T-helper 1 cell (primary cell): ENCODE data around the gene CDK2.
"Not testable (repeated sequence)": the region's sequence is repeated elsewhere in the genome, so short reads cannot be mapped to it uniquely, and the experiment has no call there.

ENCODE experiments used
- DNase-seq, 5 donors: peaks; one replicate each; pipeline ENCODE4 v3.0.0-alpha.2; 2012 to 2020
- total RNA-seq, 4 donors: gene quantifications; one replicate each; lab custom pipeline; 2026; lab: John Stamatoyannopoulos, UW

Gene CDK2
- 12.3 to 22.0 (median 16.3) reads per million in 4 donors for total RNA-seq

DNA sequence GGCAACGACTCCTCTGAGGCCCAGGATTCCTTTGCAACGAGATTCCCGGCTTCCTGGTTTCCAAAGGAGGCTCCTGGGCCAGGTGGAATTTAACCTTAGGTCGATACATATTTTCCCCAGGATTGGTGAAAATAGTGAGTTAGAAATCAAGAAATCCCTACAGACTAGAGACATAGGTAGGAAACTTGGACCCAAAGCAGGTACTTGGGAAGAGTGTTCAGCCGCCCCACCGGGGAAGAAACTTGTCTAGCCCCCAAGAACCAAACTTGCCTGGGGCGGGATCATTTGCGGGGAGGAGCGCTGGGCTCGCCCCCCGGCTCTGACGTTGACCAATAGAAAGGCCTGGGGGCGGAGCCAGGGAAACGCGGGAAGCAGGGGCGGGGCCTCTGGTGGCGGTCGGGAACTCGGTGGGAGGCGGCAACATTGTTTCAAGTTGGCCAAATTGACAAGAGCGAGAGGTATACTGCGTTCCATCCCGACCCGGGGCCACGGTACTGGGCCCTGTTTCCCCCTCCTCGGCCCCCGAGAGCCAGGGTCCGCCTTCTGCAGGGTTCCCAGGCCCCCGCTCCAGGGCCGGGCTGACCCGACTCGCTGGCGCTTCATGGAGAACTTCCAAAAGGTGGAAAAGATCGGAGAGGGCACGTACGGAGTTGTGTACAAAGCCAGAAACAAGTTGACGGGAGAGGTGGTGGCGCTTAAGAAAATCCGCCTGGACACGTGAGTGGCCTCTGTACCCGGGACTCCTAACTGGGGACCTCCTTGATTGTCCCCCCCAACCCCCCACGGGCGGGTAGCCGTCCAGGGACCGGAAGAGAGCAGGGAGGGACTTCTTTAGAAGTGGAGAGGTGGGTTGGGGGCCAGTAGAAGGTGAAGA, at the start of gene CDK2:
TSS of gene CDK2 (plus strand) at position 423 of the 874 bp plus-strand sequence. CDS start at position 602, 179 bp downstream.
- peak; percentile 73 to 87 (median 80) for DNase-seq

GRCh38 chr12:55919032-55919431, 47.6 kb upstream of the CDK2 start:
- DNase-seq, result not testable (repeated sequence)

- DNase-seq, result no peak
Measured at GRCh38 chr12:55922126-55922525, 44.5 kb upstream of the CDK2 start.

DNA sequence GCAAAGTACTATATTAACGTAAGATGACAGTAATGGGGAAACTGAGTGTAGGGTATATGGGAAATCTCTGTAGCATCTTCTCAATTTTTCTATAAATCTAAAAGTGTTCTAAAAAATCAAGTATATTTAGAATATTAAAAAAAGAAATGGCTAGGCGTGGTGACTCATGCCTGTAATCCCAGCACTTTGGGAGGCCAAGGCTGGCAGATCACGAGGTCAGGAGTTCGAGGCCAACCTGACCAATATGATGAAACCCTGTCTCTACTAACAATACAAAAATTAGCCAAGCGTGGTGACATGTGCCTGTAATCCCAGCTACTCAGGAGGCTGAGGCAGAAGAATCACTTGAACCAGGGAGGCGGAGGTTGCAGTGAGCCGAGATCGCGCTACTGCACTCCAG, 43.0 kb upstream of the CDK2 start:
- not testable (repeated sequence) for DNase-seq

GRCh38 chr12:55925371-55925770, 41.3 kb upstream of the CDK2 start:
- no peak for DNase-seq

DNA sequence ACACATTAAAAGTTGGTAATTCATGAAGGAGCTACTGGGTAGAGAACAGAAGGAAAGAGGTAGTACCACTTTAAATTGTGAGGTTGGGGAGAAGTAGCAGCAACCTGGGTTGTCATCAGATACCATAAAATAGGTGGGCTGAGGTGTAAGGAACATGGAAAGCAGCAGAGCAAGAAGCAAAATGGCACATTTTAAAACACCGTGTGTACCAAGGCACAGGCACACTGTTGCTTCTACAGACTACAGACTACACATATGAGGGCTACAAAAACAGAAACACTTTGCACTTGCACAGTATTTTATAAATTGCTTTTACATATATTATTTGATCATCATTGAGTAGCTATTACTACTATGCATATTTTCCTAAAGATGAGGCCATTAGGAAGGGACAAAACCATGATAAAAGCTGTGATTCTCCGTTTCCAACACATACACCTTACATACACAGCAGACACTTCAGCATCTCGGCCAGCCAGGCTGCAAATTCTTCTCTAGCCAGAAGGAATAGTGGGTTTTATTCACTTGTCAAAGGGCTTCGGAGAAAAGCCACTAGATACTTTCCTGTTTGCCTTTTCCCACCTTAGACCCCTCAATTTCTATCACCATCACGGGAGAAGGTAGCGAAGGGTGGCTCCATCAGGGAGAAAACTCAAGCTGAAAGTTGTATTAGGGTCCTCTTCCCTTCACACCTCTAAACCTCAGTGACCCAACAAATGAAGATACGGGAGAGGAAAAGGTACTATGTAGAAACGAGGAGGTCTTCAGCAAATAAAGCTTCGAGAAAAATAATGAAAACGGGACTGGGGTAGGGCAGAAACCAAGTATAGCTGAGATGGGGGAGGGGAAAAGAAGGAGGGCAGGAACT, 40.5 kb upstream of the CDK2 start:
- DNase-seq, result peak in 1 of 5 donors; percentile 41

DNA sequence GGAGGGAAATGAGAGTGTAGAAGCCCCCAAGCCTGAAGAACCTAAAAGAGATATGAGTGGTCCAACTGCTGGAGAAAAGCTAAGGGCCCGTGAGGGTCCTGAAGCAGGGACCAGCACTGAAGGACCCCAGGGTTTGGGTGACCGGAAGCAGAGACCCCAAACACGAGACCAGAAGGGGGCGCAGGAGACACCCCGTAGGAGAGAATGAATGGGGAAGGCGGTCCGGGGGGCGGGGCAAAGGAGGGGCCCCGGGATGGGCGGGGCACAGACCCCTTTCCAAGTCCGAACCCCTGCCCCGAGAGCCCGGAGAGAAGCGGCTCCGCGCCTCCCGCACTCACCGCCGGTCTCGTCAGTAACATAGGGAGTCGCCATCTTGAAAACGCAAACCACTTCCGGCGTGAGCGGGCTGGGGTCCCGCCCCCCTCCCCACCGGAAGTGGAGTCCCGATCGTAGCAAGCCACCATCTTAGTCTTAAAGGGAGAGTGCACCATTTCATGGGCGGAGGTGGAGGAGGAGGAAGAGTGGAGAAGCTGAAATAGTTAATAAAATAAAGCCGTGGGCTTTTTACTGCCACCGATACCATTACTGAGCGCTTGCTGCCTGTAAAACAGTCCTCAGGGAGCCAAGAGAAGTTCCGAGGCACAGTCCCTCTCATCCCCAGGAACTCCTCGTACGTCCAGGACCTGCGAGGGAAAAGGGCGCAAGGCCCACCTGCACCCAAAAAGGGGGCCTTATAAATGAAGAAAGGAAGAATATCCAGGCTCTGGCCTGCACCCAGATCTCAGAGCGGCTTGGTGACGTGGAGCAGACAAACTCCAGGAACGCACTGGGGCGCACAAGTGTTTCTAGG, 39.7 kb upstream of the CDK2 start:
- peak; percentile 80 to 98 (median 86) for DNase-seq

- peak; percentile 31 to 93 (median 52) for DNase-seq
Measured at GRCh38 chr12:55927588-55928502, 38.8 kb upstream of the CDK2 start, which contains the start of gene PYM1. TSS of gene PYM1 (minus strand) at chr12:55927894. CDS start at chr12:55927761, 133 bp downstream.

DNA sequence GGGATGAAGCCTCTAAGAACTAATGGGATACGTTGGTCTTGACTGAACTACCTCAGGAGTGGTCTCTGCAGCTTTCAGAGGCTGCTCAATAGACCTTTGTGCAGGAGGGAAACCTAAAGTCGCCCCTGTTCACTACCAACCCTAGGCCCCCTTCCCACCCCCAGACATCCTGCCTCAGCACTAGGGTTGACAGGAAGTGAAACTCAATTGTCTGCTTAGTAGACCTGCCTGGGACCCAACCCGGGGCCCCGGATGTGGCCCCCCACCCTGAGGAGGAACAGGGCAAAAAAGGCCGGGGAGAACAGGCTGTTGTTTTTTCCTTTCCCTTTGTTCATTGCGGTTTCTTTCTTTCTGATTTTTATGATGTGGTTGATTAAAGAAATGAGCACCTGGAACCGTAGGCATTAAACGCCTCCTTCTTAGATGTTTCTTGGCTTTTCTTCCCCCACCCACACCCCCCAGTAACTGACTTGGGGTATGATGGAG, 37.3 kb upstream of the CDK2 start:
- DNase-seq, result peak; percentile 71 to 92 (median 82)

DNA sequence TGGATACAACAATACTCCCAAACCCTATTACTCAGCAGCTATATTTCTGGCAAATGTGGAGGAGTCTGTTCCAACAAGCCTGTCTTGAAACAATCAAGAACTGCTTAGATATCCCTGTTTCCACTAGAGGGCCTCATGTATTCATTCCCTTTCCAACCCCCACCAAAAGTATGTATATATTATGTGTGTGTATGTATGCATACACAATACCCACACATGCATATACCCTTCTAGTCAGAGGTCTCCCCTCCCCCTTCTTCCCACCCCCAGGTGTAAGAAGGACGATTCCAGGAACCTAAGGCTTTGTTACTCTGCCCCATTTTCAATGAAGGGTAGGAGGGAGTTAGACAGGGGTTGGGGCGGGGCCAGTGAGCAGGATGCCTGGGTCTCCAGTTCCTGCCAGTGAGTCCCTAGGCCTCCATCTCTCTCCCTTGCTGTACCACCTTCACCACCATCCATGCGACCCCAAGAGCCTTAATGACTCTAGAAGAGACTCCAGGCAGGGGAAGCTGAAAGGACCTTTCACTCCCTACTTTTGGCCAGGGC, 35.8 kb upstream of the CDK2 start, which contains the start of gene DGKA:
TSS of gene DGKA (plus strand) at position 392 of the 546 bp plus-strand sequence. CDS start 5,342 bp downstream, outside the sequence.
- DNase-seq, result peak; percentile 38 to 90 (median 61)

GRCh38 chr12:55931317-55931779, 35.3 kb upstream of the CDK2 start:
- DNase-seq, result no peak

- DNase-seq, result peak in 2 of 5 donors; percentile 31 to 35
Measured at GRCh38 chr12:55931780-55932550, 34.7 kb upstream of the CDK2 start.

DNA sequence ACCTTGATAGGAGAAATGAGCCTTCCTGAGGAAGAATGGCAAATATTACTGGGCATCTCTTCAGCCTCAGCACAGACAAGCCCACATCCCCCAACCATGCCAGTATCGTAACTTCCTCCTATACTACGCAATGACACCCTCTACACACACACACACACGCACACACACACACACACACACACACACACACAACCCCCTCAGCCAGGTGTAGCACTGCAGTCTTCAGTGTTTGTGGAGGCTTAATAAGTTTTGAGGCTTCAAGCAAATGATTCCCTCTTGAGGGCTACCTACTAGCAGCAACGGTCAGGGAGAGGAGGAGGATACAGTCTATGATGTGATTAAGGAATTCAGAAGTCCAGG, 34.1 kb upstream of the CDK2 start:
- DNase-seq, result peak in 2 of 5 donors; percentile 26 to 71

- DNase-seq, result no peak
Measured at GRCh38 chr12:55933169-55933798, 33.3 kb upstream of the CDK2 start.

GRCh38 chr12:55933799-55934742, 32.6 kb upstream of the CDK2 start:
- DNase-seq, result no peak

DNA sequence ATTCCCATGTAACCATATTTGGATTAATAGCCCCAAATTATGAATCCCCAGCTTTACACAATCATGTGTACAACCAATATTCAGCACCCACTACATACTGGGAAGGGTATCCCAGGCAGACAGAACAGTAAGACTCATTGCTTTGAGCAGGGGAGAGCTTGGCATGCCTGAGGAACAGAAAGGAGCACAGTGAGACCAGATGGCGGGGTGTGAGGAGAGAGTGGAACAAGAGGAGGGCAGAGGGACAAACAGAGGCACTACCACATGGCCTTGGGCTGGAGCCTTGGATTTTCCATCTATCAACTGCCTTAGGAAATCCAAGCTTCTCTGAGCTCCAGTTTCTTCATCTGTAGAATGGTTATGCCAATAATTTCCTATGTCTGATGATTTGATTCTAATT, 31.9 kb upstream of the CDK2 start:
- DNase-seq, result no peak

DNA sequence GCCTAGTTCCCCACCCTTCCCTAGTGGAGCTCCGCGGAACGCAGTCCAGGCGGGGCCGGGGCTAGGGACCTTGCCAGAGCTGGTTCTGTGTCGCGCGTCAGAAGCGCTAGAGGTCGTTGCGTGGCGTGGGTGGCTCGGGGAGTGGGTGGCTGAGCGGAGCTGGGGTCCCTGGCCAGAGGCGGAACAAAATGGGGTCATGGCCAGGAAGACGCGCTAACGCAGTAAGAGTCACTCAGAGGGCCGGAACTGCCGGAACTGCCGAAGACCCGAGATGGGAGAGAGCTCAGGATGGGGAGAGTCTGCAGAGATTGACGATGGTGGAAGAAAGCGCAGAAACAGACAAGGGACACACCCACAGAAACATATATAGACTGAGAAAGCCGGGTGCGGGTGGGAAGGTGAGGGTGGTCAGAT, 30.9 kb upstream of the CDK2 start:
- peak in 3 of 5 donors; percentile 24 to 29 (median 25) for DNase-seq

DNA sequence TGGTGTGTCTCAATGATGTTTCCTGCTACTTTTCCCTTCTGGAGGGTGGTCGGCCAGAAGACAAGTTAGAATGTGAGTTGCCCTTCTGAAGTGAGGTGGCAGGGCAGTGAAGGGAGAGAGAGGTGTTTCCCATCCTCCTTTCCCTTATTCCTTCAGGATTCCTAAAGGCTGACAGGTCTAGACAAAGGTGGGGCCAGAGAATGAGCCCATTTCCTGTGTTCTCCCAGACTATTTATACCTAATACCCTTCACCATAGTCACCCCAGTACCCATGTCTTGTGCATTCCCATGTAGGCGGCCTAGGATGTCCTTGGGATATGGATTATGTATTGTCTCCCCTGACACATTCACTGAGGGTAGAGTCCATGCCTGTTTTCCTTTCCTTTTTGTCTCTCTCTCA, 28.6 kb upstream of the CDK2 start:
- DNase-seq, result no peak
